Measurements from ENCODE around the gene ETS1.

The ETS1 gene, protein sequence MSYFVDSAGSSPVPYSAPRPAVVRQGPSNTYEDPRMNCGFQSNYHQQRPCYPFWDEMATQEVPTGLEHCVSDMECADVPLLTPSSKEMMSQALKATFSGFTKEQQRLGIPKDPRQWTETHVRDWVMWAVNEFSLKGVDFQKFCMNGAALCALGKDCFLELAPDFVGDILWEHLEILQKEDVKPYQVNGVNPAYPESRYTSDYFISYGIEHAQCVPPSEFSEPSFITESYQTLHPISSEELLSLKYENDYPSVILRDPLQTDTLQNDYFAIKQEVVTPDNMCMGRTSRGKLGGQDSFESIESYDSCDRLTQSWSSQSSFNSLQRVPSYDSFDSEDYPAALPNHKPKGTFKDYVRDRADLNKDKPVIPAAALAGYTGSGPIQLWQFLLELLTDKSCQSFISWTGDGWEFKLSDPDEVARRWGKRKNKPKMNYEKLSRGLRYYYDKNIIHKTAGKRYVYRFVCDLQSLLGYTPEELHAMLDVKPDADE

DNA sequence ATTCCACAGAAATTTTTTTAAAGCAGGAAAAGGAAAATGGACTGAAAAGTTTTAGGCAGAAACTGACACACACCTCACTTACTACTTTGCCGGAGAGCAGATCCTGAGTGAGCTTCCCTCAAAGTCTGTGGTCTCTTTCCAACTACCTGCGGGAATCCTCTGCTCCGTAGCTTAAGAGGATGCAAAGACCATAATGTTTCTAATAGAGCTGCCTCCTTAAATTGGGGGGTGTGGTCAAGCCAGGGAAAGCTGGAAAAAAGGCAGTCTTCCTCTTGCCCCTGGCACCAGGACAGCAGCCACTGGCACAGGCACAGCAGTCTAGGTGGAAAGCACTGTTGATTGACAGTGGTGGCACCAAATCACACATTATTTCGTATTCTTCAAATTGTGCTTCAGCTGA, at the start of gene ETS1:
TSS of gene ETS1 (minus strand) at position 144 of the 400 bp plus-strand sequence. CDS start 14,428 bp downstream, outside the sequence.
- Histone ChIP-seq H3K9me3 (ENCODE audit: control insufficient read depth in 5 of 5, low read length in 5 of 5) (no peaks in the 10 kb centered on the region), H3K27ac (ENCODE audit: low read depth, low read length) (peak within 1 kb of the TSS; percentile 71), H3K4me3 (ENCODE audit: low read depth in 1 of 5, low read length in 5 of 5) (peak within 1 kb of the TSS in 4 of 5 donors; percentile 22 to 70 (median 60)), H3K9ac (ENCODE audit: low read length in 5 of 5) (peak within 1 kb of the TSS in 2 of 5 donors; percentile 40 to 41), H3K27me3 (ENCODE audit: control insufficient read depth in 5 of 5, insufficient read depth in 4 of 5, low read length in 5 of 5) (peaks cover 0 to 9% (median 6%) of the 10 kb centered on the region in 5 donors), H3K36me3 (ENCODE audit: control insufficient read depth in 5 of 5, insufficient read depth in 5 of 5, low read length in 5 of 5) (no peaks in the 10 kb centered on the region), H3K4me1 (ENCODE audit: control insufficient read depth in 5 of 5, insufficient read depth in 5 of 5, low read length in 5 of 5) (peaks cover 0 to 17% (median 8%) of the 10 kb centered on the region in 5 donors)

DNA sequence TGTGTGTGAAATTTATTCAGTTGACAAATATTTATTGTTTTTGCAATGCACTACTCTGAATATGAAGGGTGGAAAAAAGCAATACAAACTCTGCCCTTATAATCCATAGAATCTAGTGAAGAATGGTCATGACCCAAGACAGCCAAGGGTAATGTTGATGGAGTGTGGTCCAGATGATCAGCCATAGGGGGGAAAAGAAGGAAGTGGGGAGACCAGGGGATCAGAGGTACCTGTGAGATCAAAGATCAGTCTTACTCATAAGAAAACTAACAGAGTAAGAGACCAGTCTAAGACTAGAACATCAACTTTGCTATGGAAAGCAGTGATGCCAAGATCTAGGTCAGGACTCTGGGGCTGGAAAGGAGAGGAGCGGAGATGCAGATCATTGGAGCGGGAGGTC, 47.0 kb upstream of the ETS1 start:
- Histone ChIP-seq H3K9ac (ENCODE audit: low read length in 5 of 5) (no peak overlapping the region), H3K9me3 (ENCODE audit: control insufficient read depth in 5 of 5, low read length in 5 of 5) (no peaks in the 10 kb centered on the region), H3K27ac (ENCODE audit: low read depth, low read length) (no peak overlapping the region), H3K27me3 (ENCODE audit: control insufficient read depth in 5 of 5, insufficient read depth in 4 of 5, low read length in 5 of 5) (peaks cover 0 to 7% (median 0%) of the 10 kb centered on the region in 5 donors), H3K4me3 (ENCODE audit: low read depth in 1 of 5, low read length in 5 of 5) (no peak overlapping the region), H3K4me1 (ENCODE audit: control insufficient read depth in 5 of 5, insufficient read depth in 5 of 5, low read length in 5 of 5) (peaks cover 6 to 21% (median 15%) of the 10 kb centered on the region in 5 donors), H3K36me3 (ENCODE audit: control insufficient read depth in 5 of 5, insufficient read depth in 5 of 5, low read length in 5 of 5) (no peaks in the 10 kb centered on the region)

DNA sequence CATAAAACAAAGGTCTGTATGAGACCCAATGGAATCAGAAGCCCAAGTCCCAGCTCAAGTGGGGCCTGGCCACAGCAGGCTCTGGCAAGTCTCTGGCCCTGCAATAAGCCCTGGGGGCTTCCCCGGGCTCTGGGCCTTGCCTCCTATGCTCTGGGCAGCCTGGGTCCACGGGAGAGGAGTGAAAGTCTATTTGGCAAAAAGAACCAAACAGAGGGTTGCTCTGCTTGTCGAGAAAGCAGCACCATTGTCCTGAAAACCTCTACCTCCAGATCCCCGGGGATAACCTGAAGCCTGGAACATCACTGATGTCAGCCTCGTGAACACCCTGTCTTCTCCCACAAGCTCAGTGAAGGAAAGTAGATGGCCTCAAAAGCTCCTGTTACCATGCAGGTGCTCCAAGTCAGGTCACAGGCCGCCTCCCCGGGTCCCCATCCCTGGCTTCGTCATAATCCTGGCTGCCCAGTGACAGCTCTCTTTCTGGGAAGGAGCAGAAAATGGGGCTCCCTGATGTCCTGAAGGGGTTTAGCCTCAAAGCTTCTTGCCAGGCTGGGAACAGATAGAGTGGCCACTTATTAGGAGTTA, 46.1 kb upstream of the ETS1 start:
- no peak overlapping the region for H3K27ac ChIP-seq (ENCODE audit: low read depth, low read length)
- H3K27me3 ChIP-seq (ENCODE audit: control insufficient read depth in 5 of 5, insufficient read depth in 4 of 5, low read length in 5 of 5), result peaks cover 0 to 7% (median 0%) of the 10 kb centered on the region in 5 donors
- H3K4me3 ChIP-seq (ENCODE audit: low read depth in 1 of 5, low read length in 5 of 5), result no peak overlapping the region
- no peak overlapping the region for H3K9ac ChIP-seq (ENCODE audit: low read length in 5 of 5)
- peaks cover 6 to 24% (median 20%) of the 10 kb centered on the region in 5 donors for H3K4me1 ChIP-seq (ENCODE audit: control insufficient read depth in 5 of 5, insufficient read depth in 5 of 5, low read length in 5 of 5)
- no peaks in the 10 kb centered on the region for H3K9me3 ChIP-seq (ENCODE audit: control insufficient read depth in 5 of 5, low read length in 5 of 5)
- H3K36me3 ChIP-seq (ENCODE audit: control insufficient read depth in 5 of 5, insufficient read depth in 5 of 5, low read length in 5 of 5), result no peaks in the 10 kb centered on the region

DNA sequence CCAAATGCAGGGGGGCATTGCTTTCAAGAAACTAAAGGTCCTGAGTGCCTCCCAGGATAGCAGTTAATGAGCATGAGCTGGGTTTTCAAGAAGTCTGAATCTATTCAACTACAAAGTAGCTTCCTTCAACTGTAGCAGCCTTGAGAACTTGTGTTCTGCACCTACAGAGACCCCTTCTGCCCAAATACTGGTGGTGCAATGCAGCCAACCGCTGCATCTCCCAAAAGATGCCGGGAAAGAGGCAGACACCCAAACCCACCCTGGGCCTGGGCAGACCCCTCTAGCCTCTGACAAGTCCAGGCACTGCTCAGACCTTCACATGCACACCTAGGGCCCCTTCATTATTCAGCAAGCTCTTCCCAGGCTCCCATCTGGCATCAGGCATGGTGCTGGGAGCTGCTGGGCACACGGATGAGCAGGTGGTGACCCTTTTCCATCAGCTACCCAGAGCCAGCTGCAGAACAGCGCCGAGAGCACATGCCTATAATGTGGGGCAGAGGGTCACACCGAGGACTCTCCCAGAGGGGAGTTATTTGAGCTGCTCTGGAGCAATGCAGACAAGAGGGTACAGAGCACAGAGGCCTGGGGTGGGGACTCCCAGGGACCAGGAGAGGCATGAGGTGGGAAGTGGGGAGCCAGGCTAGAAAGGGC, 44.9 kb upstream of the ETS1 start:
- Histone ChIP-seq H3K9me3 (ENCODE audit: control insufficient read depth in 5 of 5, low read length in 5 of 5) (no peaks in the 10 kb centered on the region), H3K4me3 (ENCODE audit: low read depth in 1 of 5, low read length in 5 of 5) (no peak overlapping the region), H3K9ac (ENCODE audit: low read length in 5 of 5) (no peak overlapping the region), H3K36me3 (ENCODE audit: control insufficient read depth in 5 of 5, insufficient read depth in 5 of 5, low read length in 5 of 5) (no peaks in the 10 kb centered on the region), H3K27ac (ENCODE audit: low read depth, low read length) (no peak overlapping the region), H3K4me1 (ENCODE audit: control insufficient read depth in 5 of 5, insufficient read depth in 5 of 5, low read length in 5 of 5) (peaks cover 6 to 31% (median 20%) of the 10 kb centered on the region in 5 donors), H3K27me3 (ENCODE audit: control insufficient read depth in 5 of 5, insufficient read depth in 4 of 5, low read length in 5 of 5) (peaks cover 0 to 7% (median 0%) of the 10 kb centered on the region in 5 donors)

DNA sequence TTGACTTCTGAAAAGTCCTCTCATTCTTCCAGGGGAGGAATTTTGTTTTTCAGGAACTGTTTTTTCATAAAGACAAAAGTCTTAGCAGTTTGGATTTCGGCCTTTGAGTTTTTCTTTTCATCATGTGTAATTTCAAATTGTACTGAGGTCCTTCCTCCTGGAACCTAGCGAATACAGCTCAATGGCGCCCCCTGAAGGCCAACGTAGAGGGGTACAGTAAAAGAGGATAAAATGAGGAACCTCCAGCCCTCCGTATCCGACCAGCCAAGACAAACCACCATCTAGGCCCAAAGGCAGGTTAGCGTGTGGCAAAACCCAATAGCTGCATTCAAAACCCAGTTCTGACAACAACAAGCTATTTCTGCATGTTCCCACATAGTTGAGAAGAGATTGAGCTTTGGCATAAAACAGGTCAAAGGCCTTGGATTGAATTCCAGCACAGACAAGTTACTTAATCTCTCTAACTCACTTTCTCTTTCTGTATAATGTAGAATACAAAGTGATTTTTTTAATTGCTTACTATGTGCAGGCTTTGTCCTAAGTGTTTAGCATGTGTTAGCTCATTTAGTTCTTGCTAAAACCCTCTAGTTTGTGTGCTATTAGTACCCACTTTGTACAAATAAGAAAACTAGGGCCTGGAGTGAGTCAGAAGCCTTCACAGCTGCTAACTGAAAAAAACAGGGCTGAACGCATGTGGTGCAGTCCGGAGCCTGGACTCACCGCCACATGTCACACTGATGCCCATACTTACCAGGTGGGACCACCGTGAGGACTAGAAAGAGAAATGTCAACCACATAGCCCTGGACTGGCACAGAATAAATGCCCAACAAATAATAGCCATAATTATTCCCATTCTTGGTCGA, 43.2 kb upstream of the ETS1 start:
- no peaks in the 10 kb centered on the region for H3K27me3 ChIP-seq (ENCODE audit: control insufficient read depth in 5 of 5, insufficient read depth in 4 of 5, low read length in 5 of 5)
- peaks cover 6 to 38% (median 20%) of the 10 kb centered on the region in 5 donors for H3K4me1 ChIP-seq (ENCODE audit: control insufficient read depth in 5 of 5, insufficient read depth in 5 of 5, low read length in 5 of 5)
- H3K4me3 ChIP-seq (ENCODE audit: low read depth in 1 of 5, low read length in 5 of 5), result peak overlapping the region in 3 of 5 donors; percentile 26 to 31 (median 26)
- H3K36me3 ChIP-seq (ENCODE audit: control insufficient read depth in 5 of 5, insufficient read depth in 5 of 5, low read length in 5 of 5), result no peaks in the 10 kb centered on the region
- H3K27ac ChIP-seq (ENCODE audit: low read depth, low read length), result peak overlapping the region; percentile 42
- no peaks in the 10 kb centered on the region for H3K9me3 ChIP-seq (ENCODE audit: control insufficient read depth in 5 of 5, low read length in 5 of 5)
- peak overlapping the region in 3 of 5 donors; percentile 16 to 39 (median 16) for H3K9ac ChIP-seq (ENCODE audit: low read length in 5 of 5)

DNA sequence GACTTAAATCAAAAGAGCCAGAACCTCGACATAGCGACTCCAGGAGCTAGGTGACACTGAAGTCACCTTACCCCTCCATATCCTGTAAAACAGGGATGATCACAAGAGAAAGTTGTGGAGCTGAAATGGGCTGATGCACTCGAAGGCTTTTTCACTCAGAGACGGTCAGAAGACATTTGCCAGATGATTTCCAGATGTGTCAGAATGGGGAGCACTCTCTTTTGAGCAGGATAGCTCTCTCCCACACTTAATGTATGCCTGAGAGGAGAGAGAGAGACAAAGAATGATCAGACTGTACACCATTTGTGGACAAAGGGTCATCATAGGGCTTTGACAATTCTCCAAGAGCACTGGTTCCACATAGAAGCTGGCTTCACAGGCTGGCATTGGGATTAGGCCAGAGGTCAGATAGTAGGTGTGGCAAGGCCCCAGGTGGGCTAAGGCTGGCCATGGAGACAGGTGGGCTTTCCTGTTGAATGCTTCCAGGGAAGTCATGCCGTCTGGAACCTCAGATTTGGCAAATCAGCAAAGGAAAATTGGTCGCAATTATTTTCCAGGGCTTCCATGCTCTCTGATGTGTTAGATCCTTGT, 42.3 kb upstream of the ETS1 start:
- no peak overlapping the region for H3K9ac ChIP-seq (ENCODE audit: low read length in 5 of 5)
- H3K4me1 ChIP-seq (ENCODE audit: control insufficient read depth in 5 of 5, insufficient read depth in 5 of 5, low read length in 5 of 5), result peaks cover 6 to 38% (median 22%) of the 10 kb centered on the region in 5 donors
- no peaks in the 10 kb centered on the region for H3K27me3 ChIP-seq (ENCODE audit: control insufficient read depth in 5 of 5, insufficient read depth in 4 of 5, low read length in 5 of 5)
- H3K4me3 ChIP-seq (ENCODE audit: low read depth in 1 of 5, low read length in 5 of 5), result no peak overlapping the region
- peak overlapping the region; percentile 33 for H3K27ac ChIP-seq (ENCODE audit: low read depth, low read length)
- H3K36me3 ChIP-seq (ENCODE audit: control insufficient read depth in 5 of 5, insufficient read depth in 5 of 5, low read length in 5 of 5), result no peaks in the 10 kb centered on the region
- H3K9me3 ChIP-seq (ENCODE audit: control insufficient read depth in 5 of 5, low read length in 5 of 5), result no peaks in the 10 kb centered on the region

DNA sequence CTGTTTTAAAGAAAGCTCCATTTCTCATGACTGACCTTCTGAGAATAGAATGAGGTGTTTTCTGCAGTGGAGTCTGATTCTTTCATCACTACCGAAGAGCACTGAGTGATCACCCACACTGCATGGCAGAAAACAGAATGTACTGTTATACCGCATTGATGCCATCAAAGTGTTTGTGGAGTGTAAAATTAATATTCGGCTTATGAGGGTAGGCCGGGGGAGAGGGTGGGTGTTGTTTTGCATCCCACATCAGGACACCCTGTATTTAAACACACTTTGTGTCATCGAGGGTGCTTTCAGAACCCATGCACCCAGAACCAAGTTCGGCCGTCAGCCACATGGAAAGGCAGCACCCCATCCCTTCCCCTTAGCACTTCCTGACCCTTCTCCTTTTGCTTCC, 41.3 kb upstream of the ETS1 start:
- no peak overlapping the region for H3K9ac ChIP-seq (ENCODE audit: low read length in 5 of 5)
- no peak overlapping the region for H3K27ac ChIP-seq (ENCODE audit: low read depth, low read length)
- peaks cover 6 to 38% (median 22%) of the 10 kb centered on the region in 5 donors for H3K4me1 ChIP-seq (ENCODE audit: control insufficient read depth in 5 of 5, insufficient read depth in 5 of 5, low read length in 5 of 5)
- no peaks in the 10 kb centered on the region for H3K27me3 ChIP-seq (ENCODE audit: control insufficient read depth in 5 of 5, insufficient read depth in 4 of 5, low read length in 5 of 5)
- no peaks in the 10 kb centered on the region for H3K36me3 ChIP-seq (ENCODE audit: control insufficient read depth in 5 of 5, insufficient read depth in 5 of 5, low read length in 5 of 5)
- H3K9me3 ChIP-seq (ENCODE audit: control insufficient read depth in 5 of 5, low read length in 5 of 5), result no peaks in the 10 kb centered on the region
- H3K4me3 ChIP-seq (ENCODE audit: low read depth in 1 of 5, low read length in 5 of 5), result no peak overlapping the region

DNA sequence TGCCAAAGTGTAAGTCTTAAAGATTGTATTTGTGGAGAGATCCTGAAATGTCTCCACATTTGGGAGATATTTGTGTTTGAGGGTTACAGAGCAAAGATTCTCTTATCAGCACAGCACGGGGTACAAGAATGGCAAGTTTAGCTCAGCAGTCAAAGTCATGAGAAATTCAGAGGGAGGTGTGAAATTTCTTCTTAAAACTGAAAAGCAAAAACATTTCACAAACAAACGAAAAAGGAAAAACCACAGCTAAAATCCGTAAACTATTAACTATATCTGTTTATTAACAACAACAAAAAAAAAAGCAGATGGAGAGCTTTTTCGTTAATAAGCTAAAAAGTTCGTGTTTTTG, 40.9 kb upstream of the ETS1 start:
- H3K27me3 ChIP-seq (ENCODE audit: control insufficient read depth in 5 of 5, insufficient read depth in 4 of 5, low read length in 5 of 5), result no peaks in the 10 kb centered on the region
- no peak overlapping the region for H3K4me3 ChIP-seq (ENCODE audit: low read depth in 1 of 5, low read length in 5 of 5)
- H3K4me1 ChIP-seq (ENCODE audit: control insufficient read depth in 5 of 5, insufficient read depth in 5 of 5, low read length in 5 of 5), result peaks cover 6 to 38% (median 22%) of the 10 kb centered on the region in 5 donors
- H3K36me3 ChIP-seq (ENCODE audit: control insufficient read depth in 5 of 5, insufficient read depth in 5 of 5, low read length in 5 of 5), result no peaks in the 10 kb centered on the region
- H3K9me3 ChIP-seq (ENCODE audit: control insufficient read depth in 5 of 5, low read length in 5 of 5), result no peaks in the 10 kb centered on the region
- H3K27ac ChIP-seq (ENCODE audit: low read depth, low read length), result no peak overlapping the region
- no peak overlapping the region for H3K9ac ChIP-seq (ENCODE audit: low read length in 5 of 5)

DNA sequence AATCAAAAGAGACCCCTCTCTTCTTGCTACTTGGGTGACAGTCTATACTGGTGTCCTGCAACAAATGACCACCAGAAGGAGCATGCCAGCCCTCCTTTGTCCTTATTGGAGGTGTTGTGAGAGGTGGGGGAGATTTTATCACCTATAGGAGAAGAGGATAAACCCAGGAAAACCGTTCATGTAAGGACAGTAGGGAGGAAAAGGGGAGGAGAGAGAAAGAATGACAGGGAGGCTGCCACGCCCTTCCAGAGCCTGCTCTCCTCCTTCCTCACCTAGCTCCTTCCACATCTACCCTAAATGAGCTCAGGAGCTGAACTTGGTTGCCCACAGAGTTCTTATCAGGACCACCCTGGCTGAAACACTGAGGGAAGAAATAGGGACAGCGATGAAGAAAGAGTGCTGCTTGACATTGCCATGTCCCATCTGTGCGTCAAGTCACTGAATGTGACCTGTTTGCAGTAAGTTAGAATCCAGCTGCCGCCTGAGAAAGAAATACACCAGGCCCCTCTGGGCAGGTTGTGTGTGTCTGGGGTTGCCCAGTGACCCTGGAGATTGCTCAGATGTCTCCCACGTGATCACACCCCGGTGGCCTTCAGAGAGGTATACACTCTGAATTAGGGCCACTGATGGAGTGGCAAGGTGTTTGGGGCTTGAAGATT, 40.4 kb upstream of the ETS1 start:
- no peak overlapping the region for H3K27ac ChIP-seq (ENCODE audit: low read depth, low read length)

More for the DNA sequence above, 40.4 kb upstream of the ETS1 start:
- no peaks in the 10 kb centered on the region for H3K27me3 ChIP-seq (ENCODE audit: control insufficient read depth in 5 of 5, insufficient read depth in 4 of 5, low read length in 5 of 5)
- peaks cover 6 to 38% (median 22%) of the 10 kb centered on the region in 5 donors for H3K4me1 ChIP-seq (ENCODE audit: control insufficient read depth in 5 of 5, insufficient read depth in 5 of 5, low read length in 5 of 5)
- no peak overlapping the region for H3K4me3 ChIP-seq (ENCODE audit: low read depth in 1 of 5, low read length in 5 of 5)
- no peaks in the 10 kb centered on the region for H3K9me3 ChIP-seq (ENCODE audit: control insufficient read depth in 5 of 5, low read length in 5 of 5)
- H3K36me3 ChIP-seq (ENCODE audit: control insufficient read depth in 5 of 5, insufficient read depth in 5 of 5, low read length in 5 of 5), result no peaks in the 10 kb centered on the region
- H3K9ac ChIP-seq (ENCODE audit: low read length in 5 of 5), result no peak overlapping the region

Data from subcutaneous abdominal adipose tissue (tissue), 5 donors.